ENCODE measurements around the gene RASGEF1C.
"Not testable (repeated sequence)": the region's sequence is repeated elsewhere in the genome, so short reads cannot be mapped to it uniquely, and the experiment has no call there.

Gene RASGEF1C

DNA sequence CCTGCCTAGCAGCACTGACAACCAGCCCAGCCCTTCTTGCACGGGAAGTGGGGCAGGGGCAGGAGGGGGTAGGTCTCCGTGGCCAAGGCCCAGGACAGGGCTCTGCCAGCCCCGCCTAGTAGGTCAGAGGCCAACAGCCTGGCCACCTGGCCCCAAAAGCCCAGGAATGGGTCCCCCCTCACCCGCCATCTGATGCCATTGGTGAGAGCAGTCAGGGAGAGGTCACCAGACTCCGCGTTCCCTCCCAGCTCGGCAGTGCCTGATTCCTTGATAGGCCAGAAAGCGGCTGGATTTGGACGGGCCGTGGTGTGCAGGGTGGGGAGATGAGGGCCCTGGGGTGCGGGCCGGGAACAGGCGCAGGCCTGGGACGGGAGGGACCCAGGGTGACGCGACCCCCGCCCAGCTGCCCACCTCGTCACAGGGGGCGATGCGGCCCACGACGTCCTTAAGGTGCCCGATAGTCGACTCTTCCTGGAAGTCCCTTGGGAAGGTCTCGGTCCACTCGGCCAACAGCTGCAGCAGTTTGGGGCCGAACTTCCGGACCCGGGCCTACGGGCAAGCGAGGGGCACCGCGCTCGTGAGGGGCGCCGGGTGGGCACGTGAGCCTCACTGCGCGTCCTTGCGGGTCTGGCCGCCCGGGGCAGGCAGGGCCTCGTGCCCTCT lies 72.9 kb downstream of the RASGEF1C start:
- no peak for DNase-seq (ENCODE audit: low read depth in 2 of 2)

DNA sequence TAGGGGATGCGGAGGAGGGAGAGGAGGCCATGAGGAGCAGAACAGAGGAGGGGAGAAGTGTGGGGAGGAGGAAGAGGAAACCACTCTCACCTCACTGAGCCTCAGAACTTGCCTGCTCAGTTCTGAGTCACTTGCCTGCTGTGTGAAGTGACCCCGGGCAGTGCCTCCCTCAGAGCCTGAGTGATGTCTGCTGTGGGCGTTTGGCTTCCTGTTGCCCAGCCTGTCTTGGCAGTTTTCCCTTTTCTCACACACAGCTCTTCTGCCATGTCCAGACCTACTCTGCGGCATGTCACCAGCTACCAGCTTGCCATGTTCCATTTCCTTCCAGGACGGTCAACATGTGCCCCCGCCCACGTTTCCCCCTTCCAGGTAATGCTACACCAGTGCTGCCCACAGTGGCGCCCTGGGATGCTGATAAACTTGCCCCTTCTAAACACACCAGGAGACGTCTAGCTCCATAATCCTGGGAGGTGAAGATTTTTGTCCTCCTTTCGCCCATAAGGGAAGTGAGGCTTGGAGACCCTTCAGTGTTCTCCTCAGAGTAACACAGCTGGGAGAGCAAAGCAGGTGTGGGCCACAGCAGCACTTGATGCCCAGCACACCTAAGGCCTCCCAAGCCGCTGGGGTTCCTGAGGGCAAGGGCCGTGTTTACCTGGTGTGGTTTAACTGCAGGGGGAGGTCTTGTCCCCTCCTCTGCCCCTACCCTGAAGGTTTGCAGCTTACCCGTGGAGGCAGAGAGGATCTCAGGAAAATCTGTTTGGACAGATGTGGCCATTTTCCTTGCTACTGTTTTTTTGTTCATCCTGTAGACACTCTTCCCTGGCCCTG lies 73.7 kb downstream of the RASGEF1C start:
- DNase-seq (ENCODE audit: low read depth in 2 of 2) = no peak

DNA sequence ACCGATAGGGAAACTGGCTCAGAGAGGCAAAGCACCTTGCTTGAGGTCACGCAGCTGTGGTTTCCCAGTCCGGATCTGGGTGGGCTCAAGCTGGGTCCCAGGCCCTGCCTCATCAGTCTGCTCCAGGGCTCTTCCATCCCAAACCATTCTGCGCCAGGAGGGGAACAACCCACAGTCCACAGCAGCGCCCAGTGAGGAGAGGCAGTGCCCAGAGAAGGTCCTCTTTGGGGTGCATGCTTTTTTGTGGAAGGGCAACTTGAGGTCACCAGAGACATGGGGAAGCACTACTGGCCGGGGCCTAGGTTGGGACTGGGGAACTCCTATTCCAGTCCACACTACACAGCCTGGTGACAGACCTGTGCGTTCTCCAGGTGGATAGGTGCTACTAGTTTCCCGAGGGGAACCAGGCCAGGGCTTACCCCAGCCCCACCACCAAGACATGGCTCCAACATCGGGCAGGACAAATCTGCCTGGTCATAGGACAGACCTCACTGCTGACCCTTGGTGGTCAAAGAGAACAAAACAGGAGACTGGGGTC lies 75.0 kb downstream of the RASGEF1C start:
- DNase-seq (ENCODE audit: low read depth in 2 of 2) = no peak

DNA sequence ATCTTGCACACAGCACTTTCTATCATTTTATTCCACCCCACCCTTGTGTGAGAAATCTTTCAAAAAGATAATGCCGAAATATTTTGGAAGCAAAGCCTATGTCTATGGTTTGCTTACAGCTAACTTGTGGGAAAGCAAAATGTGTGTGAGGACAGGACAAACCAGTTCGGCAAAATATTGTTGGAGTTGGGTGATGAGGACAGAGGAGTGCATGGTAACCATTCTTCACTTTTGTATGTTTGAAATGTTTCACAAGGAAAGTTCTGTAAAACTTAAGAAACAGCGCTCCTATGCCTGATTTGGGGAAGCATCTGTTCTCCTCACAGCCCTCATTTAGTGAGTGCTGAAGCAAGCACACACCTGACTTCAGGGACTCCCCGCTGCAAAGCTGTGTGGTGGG lies 75.5 kb downstream of the RASGEF1C start:
- DNase-seq (ENCODE audit: low read depth in 2 of 2) = no peak

DNA sequence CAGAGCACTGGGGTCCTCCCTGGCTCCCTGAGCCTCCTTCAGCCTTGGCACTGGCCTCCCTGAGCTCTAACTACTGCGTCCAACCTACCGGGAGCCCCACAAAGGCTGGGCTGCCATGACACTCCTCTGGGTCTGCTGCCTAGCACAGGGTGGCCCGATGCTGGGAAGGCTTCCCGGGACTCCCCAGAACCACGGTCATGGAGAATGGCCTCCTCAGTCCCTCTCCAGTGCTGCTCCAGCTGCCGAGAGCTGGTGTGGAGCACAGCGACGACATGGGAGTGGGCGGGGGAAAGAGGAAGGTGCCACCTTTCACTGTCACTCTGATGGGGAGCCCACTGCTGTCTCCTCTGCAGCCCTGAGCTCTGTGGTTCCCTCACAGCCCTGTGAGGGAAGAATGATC lies 76.0 kb downstream of the RASGEF1C start:
- DNase-seq (ENCODE audit: low read depth in 2 of 2) = no peak

- no peak for DNase-seq (ENCODE audit: low read depth in 2 of 2)
These were observed 77.9 kb downstream of the RASGEF1C start for GRCh38 chr5:180130876-180131740.

- no peak for DNase-seq (ENCODE audit: low read depth in 2 of 2)
These were observed 78.6 kb downstream of the RASGEF1C start for GRCh38 chr5:180130291-180130869.

- no peak for DNase-seq (ENCODE audit: low read depth in 2 of 2)
These were observed 79.5 kb downstream of the RASGEF1C start for GRCh38 chr5:180129291-180130190.

- DNase-seq (ENCODE audit: low read depth in 2 of 2) = no peak
These were observed 80.2 kb downstream of the RASGEF1C start for GRCh38 chr5:180128671-180129261.

GRCh38 chr5:180127682-180128670 lies 81.0 kb downstream of the RASGEF1C start:
- DNase-seq (ENCODE audit: low read depth in 2 of 2) = no peak

DNA sequence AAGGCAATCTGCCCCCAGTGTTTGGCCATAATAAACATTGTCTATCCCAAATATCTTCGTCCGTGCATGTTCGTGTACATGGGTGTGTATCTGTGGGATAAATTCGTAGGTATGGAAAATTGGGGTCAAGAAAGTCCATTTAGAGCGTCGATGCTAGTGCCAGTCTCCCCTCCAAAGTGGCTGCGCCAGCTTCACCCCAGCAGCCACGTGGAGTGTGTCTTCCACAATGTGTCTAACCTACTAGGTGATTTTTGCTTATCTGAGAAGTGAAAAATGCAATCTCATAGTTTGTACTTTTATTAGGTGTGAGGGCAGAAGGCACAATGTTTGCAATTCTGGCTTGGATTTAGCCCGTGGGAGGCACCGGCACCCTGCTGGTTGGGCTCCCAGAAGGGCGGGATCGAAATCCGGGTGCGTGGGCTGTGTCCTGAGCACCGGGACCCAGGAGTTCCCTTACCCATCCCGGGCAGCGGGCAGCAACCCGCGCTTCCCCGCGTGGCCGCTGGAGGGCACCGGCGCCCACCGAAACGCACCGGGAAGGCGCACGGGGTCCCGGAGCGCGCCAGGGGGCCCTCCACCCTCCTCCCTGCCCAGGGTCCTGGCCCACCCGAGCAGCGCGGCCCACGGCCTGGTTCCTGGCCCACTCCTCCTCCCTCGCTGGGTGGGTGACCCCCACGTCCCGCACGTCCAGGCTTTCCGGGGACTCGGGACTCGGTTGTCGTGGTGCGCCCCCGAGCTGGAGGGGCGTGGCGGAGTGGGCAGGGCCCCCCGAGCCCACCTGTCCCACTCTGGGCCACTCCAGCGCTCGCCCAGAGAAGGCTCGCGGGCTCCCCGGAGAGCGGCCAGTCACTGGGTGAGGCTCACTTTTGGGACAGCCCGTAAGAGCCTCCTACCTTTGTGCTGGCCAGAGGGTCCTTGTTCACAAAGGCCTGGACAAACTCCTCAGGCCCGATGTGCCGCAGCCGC lies 82.0 kb downstream of the RASGEF1C start:
- DNase-seq (ENCODE audit: low read depth in 2 of 2) = no peak

GRCh38 chr5:180126156-180126555 lies 82.9 kb downstream of the RASGEF1C start:
- DNase-seq (ENCODE audit: low read depth in 2 of 2) = not testable (repeated sequence)

- not testable (repeated sequence) for DNase-seq (ENCODE audit: low read depth in 2 of 2)
These were observed 84.3 kb downstream of the RASGEF1C start for GRCh38 chr5:180124662-180125061.

- DNase-seq (ENCODE audit: low read depth in 2 of 2) = no peak
These were observed 86.1 kb downstream of the RASGEF1C start for GRCh38 chr5:180122875-180123274.

DNA sequence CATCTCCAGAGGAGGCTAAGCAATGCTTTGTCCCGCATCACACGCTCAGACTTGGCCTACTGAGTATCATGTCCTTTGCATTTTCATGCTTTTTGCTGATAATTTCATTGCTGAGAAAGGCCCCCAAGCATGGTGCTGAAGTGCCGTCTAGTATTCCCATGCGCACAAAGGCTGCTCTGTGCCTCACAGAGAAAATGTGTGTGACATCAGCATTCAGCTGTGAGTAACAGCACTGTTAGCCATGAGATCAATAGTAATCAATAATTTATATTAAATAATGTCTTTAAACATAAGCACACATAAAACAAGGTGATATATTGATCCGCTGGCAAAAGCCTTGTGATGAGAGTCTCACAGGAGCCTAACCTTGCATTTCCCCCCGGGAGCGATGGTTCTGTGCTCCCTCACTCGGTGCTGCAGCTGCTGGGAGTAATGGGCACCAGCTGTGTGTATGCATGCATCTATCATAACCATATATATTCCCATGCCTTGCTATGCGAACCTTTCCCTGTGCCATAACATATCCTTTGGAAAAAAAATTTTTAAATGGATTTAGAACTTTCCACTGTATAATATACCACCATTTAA lies 87.1 kb downstream of the RASGEF1C start:
- no peak for DNase-seq (ENCODE audit: low read depth in 2 of 2)

GRCh38 chr5:180120237-180121101 lies 88.5 kb downstream of the RASGEF1C start:
- DNase-seq (ENCODE audit: low read depth in 2 of 2) = no peak

DNA sequence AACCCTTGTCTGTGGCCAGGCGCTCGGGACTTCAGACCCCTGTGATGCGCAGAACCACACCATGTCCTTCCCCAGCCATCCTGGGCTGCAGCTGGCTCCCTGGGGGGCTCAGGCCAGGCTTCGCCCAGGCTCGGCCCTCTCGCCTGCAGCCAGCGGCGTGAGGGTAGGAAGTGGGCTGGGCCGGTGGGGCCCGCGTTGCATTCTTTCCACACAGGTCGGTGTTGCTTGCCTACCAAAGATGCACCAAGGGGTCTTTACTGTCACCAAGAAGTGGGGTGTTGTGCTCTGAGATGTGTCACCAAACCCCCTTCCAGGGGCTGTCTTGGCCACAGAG lies 89.1 kb downstream of the RASGEF1C start:
- no peak for DNase-seq (ENCODE audit: low read depth in 2 of 2)

Data from activated CD8-positive, alpha-beta memory T cell treated with anti-CD3 and anti-CD28 coated beads for 4 hours (primary cell).